Mesenchymal stem cell (in vitro differentiated cells and primary cell): ENCODE measurements around the gene HMG20A.

Experiments used
- DNase-seq: peaks from one replicate; pipeline ENCODE4 v3.0.0-alpha.2; 2013
- H2AFZ ChIP-seq: one replicate; pipeline ENCODE4 v1.6.1; 2013; ENCODE audit warnings: low read depth, mild to moderate bottlenecking, control low read depth, inconsistent platforms, low read length, moderate library complexity
- H2AK5ac ChIP-seq: 2 replicates; pipeline ENCODE4 v1.6.1; 2013; ENCODE audit warnings: low read length, moderate library complexity, mild to moderate bottlenecking, inconsistent platforms; ENCODE audit not compliant: severe bottlenecking
- H2BK120ac ChIP-seq: one replicate; pipeline ENCODE4 v1.6.1; 2013; ENCODE audit warnings: low read depth, mild to moderate bottlenecking, inconsistent platforms, low read length, moderate library complexity
- H2BK12ac ChIP-seq, 2 experiments: one replicate each; pipeline ENCODE4 v1.6.1; 2013; ENCODE audit warnings: inconsistent platforms in 2 of 2, low read length in 2 of 2, mild to moderate bottlenecking in 2 of 2, moderate library complexity in 2 of 2, control low read depth in 1 of 2
- H2BK15ac ChIP-seq: one replicate; pipeline ENCODE4 v1.6.1; 2013; ENCODE audit warnings: mild to moderate bottlenecking, low read depth, inconsistent platforms; ENCODE audit not compliant: poor library complexity, severe bottlenecking
- H2BK5ac ChIP-seq: 2 replicates; pipeline ENCODE4 v1.6.1; 2013; ENCODE audit warnings: low read depth, mild to moderate bottlenecking, low read length, control low read depth, inconsistent platforms; ENCODE audit not compliant: poor library complexity, severe bottlenecking
- H3K14ac ChIP-seq, 2 experiments: one replicate each; pipeline ENCODE4 v1.6.1; 2013; ENCODE audit warnings: inconsistent platforms in 2 of 2, low read length in 2 of 2, control low read depth in 1 of 2, mild to moderate bottlenecking in 1 of 2, moderate library complexity in 1 of 2
- H3K18ac ChIP-seq, 2 experiments: one replicate each; pipeline ENCODE4 v1.6.1; 2013; ENCODE audit warnings: inconsistent platforms in 2 of 2, low read length in 2 of 2, control low read depth in 1 of 2, low read depth in 1 of 2, mild to moderate bottlenecking in 1 of 2
- H3K23ac ChIP-seq, 2 experiments: one replicate each; pipeline ENCODE4 v1.6.1; 2013; ENCODE audit warnings: inconsistent platforms in 2 of 2, low read length in 2 of 2, mild to moderate bottlenecking in 2 of 2, moderate library complexity in 2 of 2, control low read depth in 1 of 2
- H3K27ac ChIP-seq: 2 replicates; pipeline ENCODE4 v1.5.1; 2013; ENCODE audit warnings: mild to moderate bottlenecking, moderate library complexity, low read length, control low read depth, inconsistent platforms; ENCODE audit not compliant: poor library complexity, severe bottlenecking
- H3K27me3 ChIP-seq, 2 experiments: 2 replicates each; pipeline versions ENCODE4 v1.6.1 to v1.7.0; 2013; ENCODE audit warnings: low read length in 2 of 2, mild to moderate bottlenecking in 2 of 2, moderate library complexity in 2 of 2, control low read depth in 1 of 2, inconsistent platforms in 1 of 2; ENCODE audit not compliant: control insufficient read depth in 1 of 2, insufficient read depth in 1 of 2
- H3K36me3 ChIP-seq, 2 experiments: 2 replicates each; pipeline versions ENCODE4 v1.6.1 to v1.7.0; 2013; ENCODE audit warnings: low read length in 2 of 2, control low read depth in 1 of 2, inconsistent platforms in 1 of 2, low read depth in 1 of 2, mild to moderate bottlenecking in 1 of 2; ENCODE audit not compliant: insufficient read depth in 2 of 2, control insufficient read depth in 1 of 2
- H3K4ac ChIP-seq, 2 experiments: one replicate each; pipeline ENCODE4 v1.6.1; 2013; ENCODE audit warnings: inconsistent platforms in 2 of 2, low read length in 2 of 2, mild to moderate bottlenecking in 2 of 2, moderate library complexity in 2 of 2, control low read depth in 1 of 2, low read depth in 1 of 2
- H3K4me1 ChIP-seq: 2 replicates; pipeline ENCODE4 v1.6.1; 2013; ENCODE audit warnings: low read depth, low read length, control low read depth; ENCODE audit not compliant: control insufficient read depth, insufficient read depth
- H3K4me2 ChIP-seq: 2 replicates; pipeline ENCODE4 v1.6.1; 2013; ENCODE audit warnings: low read length, mild to moderate bottlenecking, inconsistent platforms; ENCODE audit not compliant: poor library complexity, severe bottlenecking
- H3K4me3 ChIP-seq, 2 experiments: 2 replicates each; pipeline versions ENCODE4 v1.5.1 to v1.7.0; 2013; ENCODE audit warnings: low read length in 2 of 2, mild to moderate bottlenecking in 2 of 2, control low read depth in 1 of 2, low read depth in 1 of 2; ENCODE audit not compliant: insufficient read depth in 1 of 2
- H3K79me1 ChIP-seq: replicated peaks from 2 replicates; pipeline ENCODE4 v1.6.1; 2013; ENCODE audit warnings: mild to moderate bottlenecking, control low read depth, low read length, inconsistent platforms; ENCODE audit not compliant: poor library complexity, severe bottlenecking
- H3K9ac ChIP-seq: 2 replicates; pipeline ENCODE4 v1.7.0; 2013; ENCODE audit warnings: mild to moderate bottlenecking, low read length, moderate library complexity
- H3K9me3 ChIP-seq: 2 replicates; pipeline ENCODE4 v1.7.0; 2013; ENCODE audit warnings: mild to moderate bottlenecking, low read length; ENCODE audit not compliant: control insufficient read depth
- H4K8ac ChIP-seq: one replicate; pipeline ENCODE4 v1.6.1; 2013; ENCODE audit warnings: inconsistent platforms, mild to moderate bottlenecking, low read length, moderate library complexity
- H4K91ac ChIP-seq: one replicate; pipeline ENCODE4 v1.6.1; 2013; ENCODE audit warnings: mild to moderate bottlenecking, low read length, inconsistent platforms
- WGBS: methylation state at CpG from one replicate; pipeline ENCODE4 v1.1.7; 2013; ENCODE audit warnings: mixed read lengths; 5-methylcytosine and 5-hydroxymethylcytosine counted together

The HMG20A gene

GRCh38 chr15:77393471-77393840 lies 27.2 kb upstream of the HMG20A start:
- Histone ChIP-seq H3K4ac (no peak overlapping the region), H2BK5ac (no peak overlapping the region), H2AFZ (no peak overlapping the region), H2BK120ac (no peak overlapping the region), H3K27me3 (no peaks in the 10 kb centered on the region), H4K8ac (no peak overlapping the region), H3K9me3 (peaks cover 19% of the 10 kb centered on the region), H3K4me1 (no peaks in the 10 kb centered on the region), H3K9ac (no peak overlapping the region), H3K4me2 (no peak overlapping the region), H3K36me3 (peaks cover 4 to 7% of the 10 kb centered on the region in 2 experiments), H3K23ac (no peak overlapping the region), H4K91ac (no peak overlapping the region), H3K27ac (no peak overlapping the region), H2BK12ac (no peak overlapping the region), H3K14ac (no peak overlapping the region), H3K79me1 (peaks cover 27% of the 10 kb centered on the region), H3K18ac (no peak overlapping the region), H2BK15ac (no peak overlapping the region), H3K4me3 (no peak overlapping the region), H2AK5ac (no peak overlapping the region)
- no peak for DNase-seq

GRCh38 chr15:77395013-77395774 lies 25.5 kb upstream of the HMG20A start:
- no peak overlapping the region for H4K8ac ChIP-seq
- peaks cover 28% of the 10 kb centered on the region for H3K79me1 ChIP-seq
- no peak overlapping the region for H3K23ac ChIP-seq

GRCh38 chr15:77396692-77397091 lies 24.0 kb upstream of the HMG20A start:
- Histone ChIP-seq H2AK5ac (no peak overlapping the region), H3K27ac (no peak overlapping the region), H2BK5ac (no peak overlapping the region), H3K9ac (no peak overlapping the region), H2BK120ac (no peak overlapping the region), H4K8ac (no peak overlapping the region), H3K4me2 (no peak overlapping the region), H3K36me3 (peaks cover 4 to 7% of the 10 kb centered on the region in 2 experiments), H3K27me3 (no peaks in the 10 kb centered on the region), H3K79me1 (peaks cover 22% of the 10 kb centered on the region), H3K14ac (no peak overlapping the region), H3K4me3 (no peak overlapping the region), H2BK15ac (no peak overlapping the region), H2AFZ (no peak overlapping the region), H3K18ac (no peak overlapping the region), H3K23ac (no peak overlapping the region), H2BK12ac (no peak overlapping the region), H4K91ac (no peak overlapping the region), H3K4me1 (no peaks in the 10 kb centered on the region), H3K9me3 (peaks cover 37% of the 10 kb centered on the region), H3K4ac (no peak overlapping the region)
- no CpG with 5 or more reads among the region's 1 CpG for WGBS
- no peak for DNase-seq

More at GRCh38 chr15:77395013-77395774, 25.5 kb upstream of the HMG20A start:
- no CpG with 5 or more reads among the region's 3 CpGs for WGBS
- Histone ChIP-seq H3K4ac (no peak overlapping the region), H2BK120ac (no peak overlapping the region), H3K36me3 (peaks cover 4 to 7% of the 10 kb centered on the region in 2 experiments), H3K4me1 (no peaks in the 10 kb centered on the region), H2BK5ac (no peak overlapping the region), H2BK15ac (no peak overlapping the region), H3K14ac (no peak overlapping the region), H3K18ac (no peak overlapping the region), H2AK5ac (no peak overlapping the region), H2BK12ac (no peak overlapping the region), H3K4me3 (no peak overlapping the region), H3K27ac (no peak overlapping the region), H3K9me3 (peaks cover 34% of the 10 kb centered on the region), H4K91ac (no peak overlapping the region), H3K27me3 (no peaks in the 10 kb centered on the region), H3K9ac (no peak overlapping the region), H2AFZ (no peak overlapping the region), H3K4me2 (no peak overlapping the region)
- no peak for DNase-seq

- H2BK5ac ChIP-seq: no peak overlapping the region
- no peak overlapping the region for H3K4ac ChIP-seq
- no peaks in the 10 kb centered on the region for H3K27me3 ChIP-seq
- H3K4me1 ChIP-seq: no peaks in the 10 kb centered on the region
- H3K9me3 ChIP-seq: peaks cover 32% of the 10 kb centered on the region
- H3K79me1 ChIP-seq: peaks cover 9% of the 10 kb centered on the region
- no peak overlapping the region for H3K9ac ChIP-seq
- H2AFZ ChIP-seq: no peak overlapping the region
- no peak overlapping the region for H2BK120ac ChIP-seq
- H3K36me3 ChIP-seq: peaks cover 0 to 6% of the 10 kb centered on the region in 2 experiments
- H3K27ac ChIP-seq: no peak overlapping the region
- DNase-seq: no peak
- H2AK5ac ChIP-seq: no peak overlapping the region
- no peak overlapping the region for H3K4me2 ChIP-seq
- no peak overlapping the region for H3K4me3 ChIP-seq
- H2BK15ac ChIP-seq: no peak overlapping the region
- H3K23ac ChIP-seq: no peak overlapping the region
- H2BK12ac ChIP-seq: no peak overlapping the region
- no peak overlapping the region for H3K14ac ChIP-seq
- no peak overlapping the region for H3K18ac ChIP-seq
- H4K91ac ChIP-seq: no peak overlapping the region
- no CpG with 5 or more reads among the region's 1 CpG for WGBS
- H4K8ac ChIP-seq: no peak overlapping the region
Measured at GRCh38 chr15:77398927-77399326, 21.8 kb upstream of the HMG20A start.
